A673 (cell line): Measurements from ENCODE around the gene CBLC. TPM values are rescaled to one million over a fixed set of nuclear protein-coding genes. Genes with fewer than 3 reads are reported as not detected.
A peak's percentile ranks its signal among the peaks of the same experiment; 100 is the strongest.

Experiments used
- BruUV-seq: library from RNA; stranded (reverse); fragments of 400-500 nt; replicated peaks from 2 replicates; lab custom pipeline; 2021; lab: Mats Ljungman, UMichigan
- CTCF ChIA-PET: fragments of 300-600 bp; sonication (Branson Sonifier 250); formaldehyde crosslinking; loops from one replicate; lab custom pipeline; 2022; ENCODE audit warnings: antibody characterized with exemption; lab: Charles Lee
- POLR2A ChIA-PET: fragments of 300-600 bp; sonication (Branson Sonifier 250); formaldehyde crosslinking; loops from one replicate; lab custom pipeline; 2022; ENCODE audit warnings: antibody characterized with exemption; ENCODE audit not compliant: low non-redundant PET; lab: Charles Lee
- DNase-seq: peaks from one replicate; pipeline ENCODE4 v3.0.0-alpha.2; 2015; ENCODE audit warnings: low spot score
- H3K27ac ChIP-seq: fragments of 200-600 bp; sonication (generic); 2 replicates; pipeline ENCODE4 v1.5.1; 2016; ENCODE audit warnings: mixed run types, low read depth, mild to moderate bottlenecking, mixed read lengths, antibody characterized with exemption, low read length; ENCODE audit not compliant: poor library complexity, severe bottlenecking
- H3K27me3 ChIP-seq: fragments of 200-600 bp; sonication (generic); replicated peaks from 2 replicates; pipeline ENCODE4 v1.6.1; 2017; ENCODE audit warnings: mixed run types, low read depth, mild to moderate bottlenecking, mixed read lengths, antibody characterized with exemption, low read length; ENCODE audit not compliant: insufficient read depth, poor library complexity
- H3K36me3 ChIP-seq: fragments of 200-600 bp; sonication (generic); 2 replicates; pipeline ENCODE4 v1.6.1; 2016; ENCODE audit warnings: mixed run types, mild to moderate bottlenecking, mixed read lengths, antibody characterized with exemption, low read length; ENCODE audit not compliant: insufficient read depth, poor library complexity, severe bottlenecking
- H3K4me1 ChIP-seq: fragments of 200-600 bp; sonication (generic); 2 replicates; pipeline ENCODE4 v1.6.1; 2017; ENCODE audit warnings: mixed run types, mild to moderate bottlenecking, mixed read lengths, antibody characterized with exemption, low read length; ENCODE audit not compliant: insufficient read depth, poor library complexity, severe bottlenecking
- H3K4me3 ChIP-seq: fragments of 200-600 bp; sonication (generic); 2 replicates; pipeline ENCODE4 v1.5.1; 2016; ENCODE audit warnings: low read depth, mixed run types, mild to moderate bottlenecking, mixed read lengths, low read length; ENCODE audit not compliant: poor library complexity, severe bottlenecking
- H3K9me3 ChIP-seq: fragments of 200-600 bp; sonication (generic); 2 replicates; pipeline ENCODE4 v1.6.1; 2016; ENCODE audit warnings: mixed run types, low read depth, mild to moderate bottlenecking, mixed read lengths, antibody characterized with exemption, low read length; ENCODE audit not compliant: poor library complexity, severe bottlenecking
- CTCF ChIP-seq: fragments of 300-800, 200-600 bp; sonication (generic); conservative IDR thresholded peaks from 2 replicates; pipeline ENCODE4 v1.5.1; 2017; ENCODE audit warnings: low read depth, mild to moderate bottlenecking, antibody characterized with exemption, low read length, moderate library complexity, mixed read lengths
- EZH2 ChIP-seq: fragments of 200-600 bp; sonication (generic); IDR thresholded peaks from 2 replicates; pipeline ENCODE4 v1.6.1; 2017; ENCODE audit warnings: borderline replicate concordance, low read depth, mild to moderate bottlenecking, mixed read lengths, antibody characterized with exemption, low read length; ENCODE audit not compliant: poor library complexity, severe bottlenecking
- intact Hi-C: fragments of 100-400 bp; cut with micrococcal nuclease; formaldehyde crosslinking; loops from one replicate; pipeline ENCODE4 v1.10.0; 2022; ENCODE audit not compliant: unreplicated experiment
- total RNA-seq: library from RNA; stranded (reverse); gene quantifications from 2 replicates; pipeline ENCODE4 v1.2.3, GENCODE V29; 2021

Gene CBLC
- total RNA-seq, 1 experiment from 2014 or later: not detected

DNA sequence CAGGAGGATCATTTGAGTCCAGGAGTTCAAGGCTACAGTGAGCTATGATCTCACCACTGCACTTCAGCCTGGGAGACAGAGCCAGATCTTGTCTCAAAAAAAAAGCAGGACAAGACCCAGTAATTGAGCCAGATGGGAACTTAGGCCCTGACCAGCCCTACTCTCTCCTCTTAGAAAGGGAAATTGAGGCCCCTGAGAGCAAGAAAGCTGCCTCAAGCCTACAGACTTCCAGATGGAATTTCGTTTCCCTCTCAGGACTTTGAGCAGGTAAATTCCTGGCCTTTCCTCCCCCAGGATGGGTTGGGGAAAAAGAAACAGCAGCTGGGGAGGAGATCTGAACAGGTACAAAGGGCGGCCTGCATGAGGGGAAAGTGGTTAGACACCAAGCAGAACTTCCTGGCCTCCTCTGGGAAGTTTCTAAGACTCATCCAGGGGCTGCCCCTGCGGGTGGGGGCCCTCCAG is 32.8 kb upstream of the CBLC start:
- no peaks in the 10 kb centered on the region for H3K36me3 ChIP-seq
- H3K27me3 ChIP-seq: no peaks in the 10 kb centered on the region
- H3K4me3 ChIP-seq: no peak overlapping the region
- CTCF ChIA-PET: no interaction called here
- no peaks in the 10 kb centered on the region for H3K9me3 ChIP-seq
- intact Hi-C loops: no loop called here
- peak overlapping the region; percentile 50 for H3K27ac ChIP-seq
- peaks cover 40% of the 10 kb centered on the region for H3K4me1 ChIP-seq
- TF ChIP-seq CTCF (no peak), EZH2 (no peak)
- BruUV-seq: no TSS peak
- no peak for DNase-seq
- POLR2A ChIA-PET: no interaction called here

- ChIA-PET POLR2A (no interaction called here), CTCF (no interaction called here)
- peak; percentile 74 for DNase-seq
- Histone ChIP-seq H3K27ac (peak overlapping the region; percentile 50), H3K4me1 (peaks cover 40% of the 10 kb centered on the region), H3K27me3 (no peaks in the 10 kb centered on the region), H3K36me3 (no peaks in the 10 kb centered on the region), H3K4me3 (no peak overlapping the region), H3K9me3 (no peaks in the 10 kb centered on the region)
- intact Hi-C loops: no loop called here
- TF ChIP-seq CTCF: no peak
- no peak for TF ChIP-seq EZH2
- BruUV-seq: no TSS peak
Measured at GRCh38 chr19:44745341-44745831, 32.3 kb upstream of the CBLC start.

GRCh38 chr19:44745887-44746600 is 31.6 kb upstream of the CBLC start:
- no peak overlapping the region for H3K27ac ChIP-seq
- CTCF ChIA-PET: no interaction called here
- no peak overlapping the region for H3K4me3 ChIP-seq
- TF ChIP-seq EZH2: no peak
- intact Hi-C loops: no loop called here
- H3K4me1 ChIP-seq: peaks cover 40% of the 10 kb centered on the region
- no peaks in the 10 kb centered on the region for H3K9me3 ChIP-seq
- H3K27me3 ChIP-seq: no peaks in the 10 kb centered on the region
- DNase-seq: no peak
- no TSS peak for BruUV-seq
- POLR2A ChIA-PET: no interaction called here
- no peaks in the 10 kb centered on the region for H3K36me3 ChIP-seq
